Astrocyte of the spinal cord (primary cell): Measurements from ENCODE around the gene MACROD2.

Experiments used
- DNase-seq: peaks from one replicate; pipeline ENCODE4 v3.0.0; 2011; ENCODE audit warnings: low read depth, low spot score
- H3K4me3 ChIP-seq: 2 replicates; pipeline ENCODE4 v1.5.1; 2011; ENCODE audit warnings: low read depth, mild to moderate bottlenecking, low read length, moderate library complexity
- in situ Hi-C: cut with HindIII; loops from 2 replicates; pipeline ENCODE4 v1.10.0; 2017; ENCODE audit warnings: low sequenced_read_pairs
- TF ChIP-seq, protein P1 (sequence below): IDR thresholded peaks from 2 replicates; pipeline ENCODE4 v1.5.1; 2012; ENCODE audit warnings: low read depth, mild to moderate bottlenecking, low read length, inconsistent platforms

MACROD2 gene

DNA sequence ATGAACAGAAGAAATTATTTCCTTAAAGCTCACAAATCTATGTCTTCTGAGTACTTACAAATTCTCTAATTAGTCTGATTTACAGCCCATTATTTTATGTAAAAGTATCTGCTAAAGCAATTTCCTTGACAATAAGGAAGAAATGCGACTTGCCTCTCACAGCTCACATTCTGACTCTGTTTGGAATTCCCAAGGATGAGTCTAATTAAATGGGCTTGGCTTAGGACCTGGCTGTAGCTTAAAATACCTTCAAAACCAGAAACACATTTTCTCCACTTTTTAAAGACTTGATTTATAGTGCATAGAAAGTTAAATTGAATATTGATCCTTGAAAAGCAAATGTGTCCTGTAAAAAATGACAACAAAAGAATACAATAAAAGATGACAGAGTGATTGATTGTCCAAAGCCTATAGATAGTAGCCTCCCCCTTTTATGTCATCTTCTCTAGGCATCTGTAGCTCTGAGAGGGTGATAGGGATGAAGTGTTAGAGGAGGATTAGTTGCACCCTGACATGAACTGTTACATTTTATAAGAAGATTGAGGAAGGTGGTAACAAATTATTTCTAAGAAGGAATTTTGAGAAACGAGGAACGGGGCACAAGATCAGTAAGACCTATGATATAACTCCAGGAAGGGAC, 118.9 kb downstream of the MACROD2 start:
- TF ChIP-seq, protein P1, sequence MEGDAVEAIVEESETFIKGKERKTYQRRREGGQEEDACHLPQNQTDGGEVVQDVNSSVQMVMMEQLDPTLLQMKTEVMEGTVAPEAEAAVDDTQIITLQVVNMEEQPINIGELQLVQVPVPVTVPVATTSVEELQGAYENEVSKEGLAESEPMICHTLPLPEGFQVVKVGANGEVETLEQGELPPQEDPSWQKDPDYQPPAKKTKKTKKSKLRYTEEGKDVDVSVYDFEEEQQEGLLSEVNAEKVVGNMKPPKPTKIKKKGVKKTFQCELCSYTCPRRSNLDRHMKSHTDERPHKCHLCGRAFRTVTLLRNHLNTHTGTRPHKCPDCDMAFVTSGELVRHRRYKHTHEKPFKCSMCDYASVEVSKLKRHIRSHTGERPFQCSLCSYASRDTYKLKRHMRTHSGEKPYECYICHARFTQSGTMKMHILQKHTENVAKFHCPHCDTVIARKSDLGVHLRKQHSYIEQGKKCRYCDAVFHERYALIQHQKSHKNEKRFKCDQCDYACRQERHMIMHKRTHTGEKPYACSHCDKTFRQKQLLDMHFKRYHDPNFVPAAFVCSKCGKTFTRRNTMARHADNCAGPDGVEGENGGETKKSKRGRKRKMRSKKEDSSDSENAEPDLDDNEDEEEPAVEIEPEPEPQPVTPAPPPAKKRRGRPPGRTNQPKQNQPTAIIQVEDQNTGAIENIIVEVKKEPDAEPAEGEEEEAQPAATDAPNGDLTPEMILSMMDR: no peak
- in situ Hi-C loops: no loop called here

DNA sequence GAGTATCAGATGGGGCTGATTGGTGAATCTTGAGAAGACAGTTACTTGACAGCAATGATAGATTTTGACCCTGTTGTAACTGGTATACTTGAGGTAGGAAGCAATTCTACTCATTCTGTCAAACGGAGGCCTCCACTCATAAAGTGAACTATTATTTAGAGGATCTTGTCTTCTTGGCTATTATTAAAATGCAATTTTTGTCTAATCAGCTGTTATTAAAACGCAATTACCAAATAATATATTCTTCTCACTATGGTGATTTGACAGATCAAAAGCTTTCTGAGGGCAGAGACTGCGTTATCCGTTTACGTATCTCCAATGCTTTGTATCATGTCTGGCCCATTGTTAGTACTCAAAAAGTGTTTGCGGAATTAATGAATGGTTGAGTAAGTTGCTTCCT, 120.7 kb downstream of the MACROD2 start:
- in situ Hi-C loops: no loop called here
- H3K4me3 ChIP-seq: no peak overlapping the region
- TF ChIP-seq, protein P1: no peak
- no peak for DNase-seq

More for the DNA sequence above, 118.9 kb downstream of the MACROD2 start:
- DNase-seq: no peak
- H3K4me3 ChIP-seq: no peak overlapping the region

DNA sequence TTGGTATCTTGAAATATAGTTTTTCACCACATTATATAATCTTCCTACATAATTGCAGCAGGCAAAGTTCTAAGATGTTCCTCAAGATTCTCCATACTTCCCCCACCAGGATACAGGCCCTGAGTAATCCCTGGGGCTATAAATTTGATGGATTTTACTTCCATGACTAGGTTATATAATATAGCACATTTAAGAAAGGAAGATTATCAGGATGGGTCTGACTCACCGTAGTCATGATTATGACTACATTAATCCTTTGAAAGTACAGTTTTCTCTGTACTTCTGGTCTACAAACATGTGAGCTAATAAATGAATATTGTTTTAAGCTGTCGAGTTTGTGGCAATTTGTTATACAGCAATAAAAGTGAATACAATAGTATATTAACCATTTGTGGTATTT, 122.5 kb downstream of the MACROD2 start:
- no peak overlapping the region for H3K4me3 ChIP-seq
- DNase-seq: no peak
- in situ Hi-C loops: no loop called here
- TF ChIP-seq, protein P1: no peak

DNA sequence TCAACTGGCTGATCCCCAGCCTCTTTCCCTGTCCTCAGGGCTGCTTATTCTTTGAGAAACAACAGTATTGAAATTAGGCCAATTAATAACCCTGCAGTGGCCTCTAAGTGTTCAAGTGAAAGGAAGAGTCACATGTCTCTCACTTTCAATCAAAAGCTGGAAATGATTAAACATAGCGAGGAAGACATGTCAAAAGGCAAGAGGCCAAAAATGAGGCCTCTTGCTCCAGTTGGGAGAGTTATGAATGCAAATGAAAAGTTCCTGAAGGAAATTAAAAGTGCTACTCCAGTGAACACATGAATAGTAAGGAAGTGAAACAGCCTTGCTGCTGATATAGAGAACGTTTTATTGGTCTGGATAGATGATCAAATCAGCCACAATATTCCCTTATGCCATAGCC, 131.5 kb downstream of the MACROD2 start:
- no peak for DNase-seq
- no peak overlapping the region for H3K4me3 ChIP-seq
- TF ChIP-seq, protein P1: no peak
- in situ Hi-C loops: no loop called here

DNA sequence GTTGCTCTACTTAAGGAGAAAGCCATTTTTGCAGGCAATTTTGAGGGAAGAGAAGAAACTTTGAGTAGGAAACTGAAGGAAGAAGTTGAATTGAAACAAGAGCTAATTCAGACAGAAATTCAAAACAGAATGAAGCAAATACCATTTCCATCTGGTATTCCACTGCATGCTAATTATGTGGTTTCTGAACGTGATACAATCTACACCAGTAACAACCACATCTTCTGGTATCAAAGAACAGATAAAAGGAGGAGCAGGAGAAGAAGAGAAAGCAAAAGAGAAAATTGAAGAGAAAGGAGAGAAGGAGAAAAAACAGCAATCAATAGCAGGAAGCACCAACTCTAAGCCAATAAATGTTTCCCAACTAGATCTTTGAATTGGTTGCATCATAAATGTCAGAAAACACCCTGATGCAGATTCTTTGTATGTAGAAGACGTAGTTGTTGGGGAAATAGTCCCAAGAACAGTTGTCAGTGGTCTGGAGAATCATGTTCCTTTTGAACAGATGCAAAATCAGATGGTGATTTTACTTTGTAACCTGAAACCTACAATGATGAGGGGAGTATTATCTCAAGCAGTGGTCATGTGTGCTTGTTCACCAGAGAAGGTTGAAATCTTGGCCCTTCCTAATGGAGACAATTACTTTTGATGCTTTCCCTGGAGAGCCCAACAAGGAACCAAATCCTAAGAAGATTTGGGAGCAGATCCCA, 132.4 kb downstream of the MACROD2 start:
- TF ChIP-seq, protein P1: no peak
- no peak overlapping the region for H3K4me3 ChIP-seq
- no peak for DNase-seq
- in situ Hi-C loops: no loop called here

DNA sequence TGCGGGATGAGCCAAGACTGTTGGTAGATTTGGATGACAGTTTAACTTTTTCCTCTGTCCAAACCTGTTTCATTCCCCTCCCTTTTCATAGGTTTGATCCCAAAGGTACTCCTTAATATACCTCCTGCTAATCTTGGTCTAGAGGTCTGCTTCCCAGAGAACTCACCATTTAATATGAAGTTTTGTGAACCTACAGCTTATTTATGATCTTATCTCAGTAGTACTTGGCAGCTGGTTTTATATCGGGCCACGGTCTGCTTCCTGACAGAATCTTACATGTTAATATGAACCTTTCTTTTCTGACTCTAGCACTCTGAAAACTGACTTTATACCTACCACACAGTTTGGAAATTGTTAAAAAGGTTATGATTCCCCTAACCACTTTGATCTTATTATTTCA, 138.7 kb downstream of the MACROD2 start:
- no peak overlapping the region for H3K4me3 ChIP-seq
- DNase-seq: no peak
- TF ChIP-seq, protein P1: no peak
- in situ Hi-C loops: no loop called here
